ENCODE measurements around the gene KNCN.

The KNCN gene

GRCh38 chr1:46522184-46522968, 29.1 kb downstream of the KNCN start:
- TF ChIP-seq CTCF (IDR thresholded peaks at IDR 0.05), result no peak

GRCh38 chr1:46521414-46521813, 30.0 kb downstream of the KNCN start:
- TF ChIP-seq CTCF (IDR thresholded peaks at IDR 0.05), result no peak

- no peak for TF ChIP-seq CTCF (IDR thresholded peaks at IDR 0.05)
Measured at GRCh38 chr1:46520063-46520911, 31.2 kb downstream of the KNCN start.

GRCh38 chr1:46519209-46519608, 32.2 kb downstream of the KNCN start:
- TF ChIP-seq CTCF (IDR thresholded peaks at IDR 0.05), result no peak

- TF ChIP-seq CTCF (IDR thresholded peaks at IDR 0.05), result no peak
Measured at GRCh38 chr1:46517932-46518498, 33.4 kb downstream of the KNCN start.

- no peak for TF ChIP-seq CTCF (IDR thresholded peaks at IDR 0.05)
Measured at GRCh38 chr1:46517010-46517600, 34.3 kb downstream of the KNCN start.

GRCh38 chr1:46516200-46516950, 35.1 kb downstream of the KNCN start:
- TF ChIP-seq CTCF (IDR thresholded peaks at IDR 0.05), result no peak

Measured in LNCAP (cell line).